Measurements from ENCODE around the gene EIF4G3.
"Not testable (repeated sequence)": the region's sequence is repeated elsewhere in the genome, so short reads cannot be mapped to it uniquely, and the experiment has no call there.

Gene EIF4G3

GRCh38 chr1:20868263-20868662 is 308.4 kb downstream of the EIF4G3 start:
- Histone ChIP-seq H3K27ac (no peak overlapping the region), H3K4me3 (ENCODE audit: low read depth, low read length) (no peak overlapping the region), H3K27me3 (ENCODE audit: insufficient read depth, low read depth, severe bottlenecking) (no peaks in the 10 kb centered on the region), H3K9me3 (ENCODE audit: severe bottlenecking) (no peaks in the 10 kb centered on the region), H3K36me3 (peaks cover 26% of the 10 kb centered on the region)
- DNase-seq: no peak
- TF ChIP-seq, protein P1, sequence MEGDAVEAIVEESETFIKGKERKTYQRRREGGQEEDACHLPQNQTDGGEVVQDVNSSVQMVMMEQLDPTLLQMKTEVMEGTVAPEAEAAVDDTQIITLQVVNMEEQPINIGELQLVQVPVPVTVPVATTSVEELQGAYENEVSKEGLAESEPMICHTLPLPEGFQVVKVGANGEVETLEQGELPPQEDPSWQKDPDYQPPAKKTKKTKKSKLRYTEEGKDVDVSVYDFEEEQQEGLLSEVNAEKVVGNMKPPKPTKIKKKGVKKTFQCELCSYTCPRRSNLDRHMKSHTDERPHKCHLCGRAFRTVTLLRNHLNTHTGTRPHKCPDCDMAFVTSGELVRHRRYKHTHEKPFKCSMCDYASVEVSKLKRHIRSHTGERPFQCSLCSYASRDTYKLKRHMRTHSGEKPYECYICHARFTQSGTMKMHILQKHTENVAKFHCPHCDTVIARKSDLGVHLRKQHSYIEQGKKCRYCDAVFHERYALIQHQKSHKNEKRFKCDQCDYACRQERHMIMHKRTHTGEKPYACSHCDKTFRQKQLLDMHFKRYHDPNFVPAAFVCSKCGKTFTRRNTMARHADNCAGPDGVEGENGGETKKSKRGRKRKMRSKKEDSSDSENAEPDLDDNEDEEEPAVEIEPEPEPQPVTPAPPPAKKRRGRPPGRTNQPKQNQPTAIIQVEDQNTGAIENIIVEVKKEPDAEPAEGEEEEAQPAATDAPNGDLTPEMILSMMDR (IDR thresholded peaks at IDR 0.05; ENCODE audit: low read depth, low read length): no peak

DNA sequence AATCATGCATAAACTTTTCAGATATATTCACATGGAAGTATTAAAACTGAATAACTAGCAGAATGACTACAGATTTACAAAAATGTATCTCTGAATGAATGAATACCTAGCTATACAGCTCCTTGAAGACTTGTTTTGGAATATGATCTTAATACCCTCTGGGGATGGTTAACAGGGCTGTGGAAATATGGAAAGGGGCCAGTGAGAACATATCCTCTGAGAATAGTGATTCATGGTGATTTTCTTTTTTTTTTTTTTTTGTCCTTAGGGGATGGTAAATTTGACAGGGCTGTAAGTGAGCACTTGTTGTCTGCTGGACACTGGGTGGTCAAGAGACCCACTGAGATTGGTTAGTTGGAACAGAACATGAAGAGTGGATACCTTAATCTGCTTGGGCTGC is 308.9 kb downstream of the EIF4G3 start:
- H3K36me3 ChIP-seq: peaks cover 24% of the 10 kb centered on the region
- H3K27me3 ChIP-seq (ENCODE audit: insufficient read depth, low read depth, severe bottlenecking): no peaks in the 10 kb centered on the region
- H3K27ac ChIP-seq: no peak overlapping the region
- no peaks in the 10 kb centered on the region for H3K9me3 ChIP-seq (ENCODE audit: severe bottlenecking)
- TF ChIP-seq, protein P1 (IDR thresholded peaks at IDR 0.05; ENCODE audit: low read depth, low read length): no peak
- DNase-seq: no peak
- H3K4me3 ChIP-seq (ENCODE audit: low read depth, low read length): no peak overlapping the region

DNA sequence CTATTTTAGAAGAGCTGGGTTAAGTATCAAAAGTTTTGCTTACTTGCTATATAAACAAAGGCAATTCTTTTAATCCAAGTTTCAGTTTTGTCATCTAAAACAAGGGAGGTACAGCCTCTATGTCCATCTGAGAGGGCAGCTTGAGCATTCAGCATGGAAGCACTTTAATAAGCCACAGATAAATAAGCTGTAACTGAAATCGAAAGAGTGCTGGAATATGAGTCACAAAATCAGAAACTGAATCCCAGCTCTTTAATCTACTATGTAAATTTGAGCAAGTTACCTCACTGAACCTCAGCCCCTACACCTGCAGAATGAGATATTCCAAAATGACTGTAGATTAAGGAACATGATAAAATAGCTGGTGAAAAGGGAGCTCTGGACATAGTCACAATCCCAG is 309.6 kb downstream of the EIF4G3 start:
- Histone ChIP-seq H3K9me3 (ENCODE audit: severe bottlenecking) (no peaks in the 10 kb centered on the region), H3K27me3 (ENCODE audit: insufficient read depth, low read depth, severe bottlenecking) (no peaks in the 10 kb centered on the region), H3K27ac (no peak overlapping the region), H3K4me3 (ENCODE audit: low read depth, low read length) (no peak overlapping the region), H3K36me3 (peaks cover 29% of the 10 kb centered on the region)
- no peak for DNase-seq
- TF ChIP-seq, protein P1 (IDR thresholded peaks at IDR 0.05; ENCODE audit: low read depth, low read length): no peak

DNA sequence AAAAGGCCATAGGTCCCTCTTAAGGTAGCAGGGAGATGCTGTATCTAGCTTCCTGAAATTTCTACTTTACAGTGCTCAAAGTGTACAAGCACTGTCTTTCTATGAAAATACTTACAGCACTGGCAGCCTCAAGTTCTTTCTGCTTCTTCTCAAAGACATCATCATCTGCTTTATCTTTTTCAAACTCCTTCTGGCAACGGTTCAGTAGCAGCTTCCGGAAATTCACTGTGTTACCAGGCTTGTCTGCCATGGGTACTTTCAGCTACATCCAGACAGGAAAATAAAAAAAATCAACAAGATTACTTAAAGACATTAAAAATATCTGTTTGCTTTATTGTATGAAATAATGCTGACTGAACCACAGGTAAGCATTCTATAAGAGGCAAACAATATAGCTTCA is 311.7 kb downstream of the EIF4G3 start:
- Histone ChIP-seq H3K27me3 (ENCODE audit: insufficient read depth, low read depth, severe bottlenecking) (no peaks in the 10 kb centered on the region), H3K27ac (no peak overlapping the region), H3K4me3 (ENCODE audit: low read depth, low read length) (no peak overlapping the region), H3K36me3 (peaks cover 45% of the 10 kb centered on the region), H3K9me3 (ENCODE audit: severe bottlenecking) (no peaks in the 10 kb centered on the region)
- DNase-seq: no peak
- TF ChIP-seq, protein P1 (IDR thresholded peaks at IDR 0.05; ENCODE audit: low read depth, low read length): no peak

DNA sequence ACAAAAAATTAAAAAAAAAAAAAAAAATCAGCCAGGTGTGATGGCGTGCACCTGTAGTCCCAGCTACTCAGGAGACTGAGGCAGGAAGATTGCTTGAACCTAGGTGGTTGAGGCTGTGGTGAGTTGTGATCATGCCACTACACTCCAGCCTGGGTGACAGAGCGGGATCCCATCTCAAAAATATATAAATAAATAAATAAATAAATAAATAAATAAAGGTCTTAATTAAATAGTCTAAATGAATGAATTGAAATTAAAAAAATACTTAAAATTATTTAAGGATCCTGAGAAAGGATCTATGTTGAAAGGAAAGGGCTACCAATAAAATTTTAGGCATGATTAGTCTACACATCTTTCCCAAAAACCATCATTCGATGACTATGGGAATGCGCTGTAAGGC is 322.2 kb downstream of the EIF4G3 start:
- H3K27me3 ChIP-seq (ENCODE audit: insufficient read depth, low read depth, severe bottlenecking): no peaks in the 10 kb centered on the region
- TF ChIP-seq, protein P1 (IDR thresholded peaks at IDR 0.05; ENCODE audit: low read depth, low read length): no peak
- DNase-seq: no peak
- peaks cover 51% of the 10 kb centered on the region for H3K36me3 ChIP-seq
- H3K27ac ChIP-seq: no peak overlapping the region
- no peak overlapping the region for H3K4me3 ChIP-seq (ENCODE audit: low read depth, low read length)
- no peaks in the 10 kb centered on the region for H3K9me3 ChIP-seq (ENCODE audit: severe bottlenecking)

DNA sequence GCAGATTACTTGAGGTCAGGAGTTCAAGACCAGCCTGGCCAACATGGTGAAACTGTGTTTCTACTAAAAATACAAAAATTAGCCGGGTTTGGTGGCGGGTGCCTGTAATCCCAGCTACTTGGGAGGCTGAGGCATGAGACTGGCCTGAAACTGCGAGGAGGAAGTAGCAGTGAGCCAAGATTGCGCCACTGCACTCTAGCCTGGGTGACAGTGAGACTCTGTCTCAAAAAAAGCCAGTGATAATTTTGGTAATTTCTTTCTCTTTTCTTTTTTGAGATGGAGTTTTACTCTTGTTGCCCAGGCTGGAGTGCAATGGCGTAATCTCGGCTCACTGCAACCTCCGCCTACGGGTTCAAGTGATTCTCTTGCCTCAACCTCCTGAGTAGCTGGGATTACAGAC is 324.9 kb downstream of the EIF4G3 start:
- H3K4me3 ChIP-seq (ENCODE audit: low read depth, low read length); H3K27ac ChIP-seq; DNase-seq; H3K27me3 ChIP-seq (ENCODE audit: insufficient read depth, low read depth, severe bottlenecking); H3K9me3 ChIP-seq (ENCODE audit: severe bottlenecking): not testable (repeated sequence)
- peaks cover 54% of the 10 kb centered on the region for H3K36me3 ChIP-seq
